Stimulated activated memory B cell treated with anti-CD40 and anti-IgM and Interleukin-4, amounts not matched to agents 10 μg/mL and 1 μg/mL and 100 μg/mL, for 72 hours (primary cell): ENCODE data around the gene ELL.
A peak's percentile ranks its signal among the peaks of the same experiment; 100 is the strongest.

ENCODE experiments used
- ATAC-seq: fragments of 150-1000 bp; cut with Tn5 transposase; 2 replicates; pipeline ENCODE4 v1.10.0; 2021
- H3K27ac Mint-ChIP-seq: one replicate; pipeline ENCODE4 v1.8.0; 2022; ENCODE audit warnings: mild to moderate bottlenecking, mixed read lengths
- H3K27me3 Mint-ChIP-seq: one replicate; pipeline ENCODE4 v1.8.0; 2022; ENCODE audit warnings: mixed read lengths
- H3K36me3 Mint-ChIP-seq: one replicate; pipeline ENCODE4 v1.8.0; 2022; ENCODE audit warnings: mixed read lengths
- H3K4me1 Mint-ChIP-seq: one replicate; pipeline ENCODE4 v1.8.0; 2022; ENCODE audit warnings: mixed read lengths
- H3K4me3 Mint-ChIP-seq: one replicate; pipeline ENCODE4 v1.8.0; 2022; ENCODE audit warnings: mild to moderate bottlenecking, moderate library complexity, mixed read lengths
- H3K9me3 Mint-ChIP-seq: one replicate; pipeline ENCODE4 v1.8.0; 2022; ENCODE audit warnings: mixed read lengths

The ELL gene

GRCh38 chr19:18425515-18426415 is 96.1 kb downstream of the ELL start:
- Mint-ChIP-seq H3K4me1 (peaks cover 57% of the 10 kb centered on the region), H3K4me3 (no peak overlapping the region), H3K27ac (peak overlapping the region; percentile 2), H3K9me3 (no peaks in the 10 kb centered on the region), H3K36me3 (no peaks in the 10 kb centered on the region), H3K27me3 (no peaks in the 10 kb centered on the region)
- ATAC-seq, result no peak

- no peak for ATAC-seq
- H3K4me3 Mint-ChIP-seq, result no peak overlapping the region
- H3K27me3 Mint-ChIP-seq, result no peaks in the 10 kb centered on the region
- no peaks in the 10 kb centered on the region for H3K9me3 Mint-ChIP-seq
- peaks cover 56% of the 10 kb centered on the region for H3K4me1 Mint-ChIP-seq
- H3K36me3 Mint-ChIP-seq, result no peaks in the 10 kb centered on the region
- peak overlapping the region; percentile 2 for H3K27ac Mint-ChIP-seq
Observed at GRCh38 chr19:18424890-18425514, 96.9 kb downstream of the ELL start.

- Mint-ChIP-seq H3K27me3 (no peaks in the 10 kb centered on the region), H3K4me1 (peaks cover 52% of the 10 kb centered on the region), H3K9me3 (no peaks in the 10 kb centered on the region), H3K36me3 (no peaks in the 10 kb centered on the region), H3K4me3 (no peak overlapping the region), H3K27ac (no peak overlapping the region)
- ATAC-seq, result no peak
Observed at GRCh38 chr19:18424122-18424889, 97.6 kb downstream of the ELL start.

GRCh38 chr19:18423258-18424020 is 98.4 kb downstream of the ELL start:
- no peak overlapping the region for H3K27ac Mint-ChIP-seq
- peaks cover 56% of the 10 kb centered on the region for H3K4me1 Mint-ChIP-seq
- no peaks in the 10 kb centered on the region for H3K36me3 Mint-ChIP-seq
- H3K9me3 Mint-ChIP-seq, result no peaks in the 10 kb centered on the region
- no peak for ATAC-seq
- no peak overlapping the region for H3K4me3 Mint-ChIP-seq
- H3K27me3 Mint-ChIP-seq, result peaks cover 5% of the 10 kb centered on the region

GRCh38 chr19:18422530-18423191 is 99.2 kb downstream of the ELL start:
- ATAC-seq, result no peak
- Mint-ChIP-seq H3K4me1 (peaks cover 64% of the 10 kb centered on the region), H3K27ac (no peak overlapping the region), H3K36me3 (no peaks in the 10 kb centered on the region), H3K27me3 (peaks cover 13% of the 10 kb centered on the region), H3K9me3 (no peaks in the 10 kb centered on the region), H3K4me3 (no peak overlapping the region)

GRCh38 chr19:18421371-18421959 is 100.4 kb downstream of the ELL start:
- peaks cover 25% of the 10 kb centered on the region for H3K27me3 Mint-ChIP-seq
- peaks cover 75% of the 10 kb centered on the region for H3K4me1 Mint-ChIP-seq
- no peaks in the 10 kb centered on the region for H3K9me3 Mint-ChIP-seq
- ATAC-seq, result no peak
- no peaks in the 10 kb centered on the region for H3K36me3 Mint-ChIP-seq
- no peak overlapping the region for H3K27ac Mint-ChIP-seq
- no peak overlapping the region for H3K4me3 Mint-ChIP-seq

GRCh38 chr19:18420930-18421329 is 100.9 kb downstream of the ELL start:
- H3K27ac Mint-ChIP-seq, result no peak overlapping the region
- no peaks in the 10 kb centered on the region for H3K36me3 Mint-ChIP-seq
- H3K4me3 Mint-ChIP-seq, result peak overlapping the region; percentile 15
- H3K9me3 Mint-ChIP-seq, result no peaks in the 10 kb centered on the region
- H3K4me1 Mint-ChIP-seq, result peaks cover 77% of the 10 kb centered on the region
- H3K27me3 Mint-ChIP-seq, result peaks cover 30% of the 10 kb centered on the region
- no peak for ATAC-seq

DNA sequence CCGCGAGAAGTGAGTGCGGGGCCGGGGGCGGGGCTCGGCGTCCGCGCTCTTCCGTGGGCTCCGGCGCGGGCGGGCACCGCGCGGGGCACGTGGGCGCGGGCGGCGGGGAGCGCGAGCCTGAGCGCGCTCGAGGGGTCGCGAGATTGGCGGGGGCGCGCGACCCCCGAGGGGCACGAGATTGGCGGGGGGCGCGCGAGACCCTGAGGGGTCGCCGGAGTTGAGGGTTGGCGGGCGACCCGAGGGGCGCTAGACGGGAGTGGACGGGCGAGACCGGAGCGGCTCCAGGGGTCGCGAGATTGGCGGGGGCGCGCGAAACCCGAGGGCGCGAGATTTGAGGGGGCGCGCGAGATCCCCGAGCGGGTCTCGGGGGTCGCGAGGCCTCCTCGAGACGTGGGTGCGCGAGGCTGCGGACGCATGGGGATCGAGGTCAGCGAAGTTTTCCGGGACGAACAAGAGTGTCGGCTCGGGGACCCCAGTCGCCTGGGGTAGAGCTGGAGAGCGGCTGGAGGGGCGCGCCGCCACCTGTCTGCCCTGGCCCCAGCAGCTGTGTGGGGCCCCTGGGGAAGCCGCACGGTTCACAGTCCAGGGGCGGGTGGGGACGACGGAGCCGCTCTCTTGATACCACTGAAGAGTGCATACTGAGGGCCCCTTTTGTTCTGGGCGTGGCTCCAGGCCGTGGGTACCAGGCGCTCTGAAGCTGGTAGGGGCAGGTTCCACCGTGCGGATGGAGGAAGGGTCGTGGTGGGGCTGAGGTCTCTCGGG is 102.0 kb downstream of the ELL start:
- no peaks in the 10 kb centered on the region for H3K9me3 Mint-ChIP-seq
- peaks cover 41% of the 10 kb centered on the region for H3K27me3 Mint-ChIP-seq
- H3K27ac Mint-ChIP-seq, result no peak overlapping the region
- peaks cover 78% of the 10 kb centered on the region for H3K4me1 Mint-ChIP-seq
- H3K4me3 Mint-ChIP-seq, result peak overlapping the region; percentile 41
- H3K36me3 Mint-ChIP-seq, result no peaks in the 10 kb centered on the region
- peak; percentile 37 for ATAC-seq

GRCh38 chr19:18419195-18419698 is 102.6 kb downstream of the ELL start, which contains the start of gene SSBP4:
SSBP4 (plus strand) TSS chr19:18419398; CDS start chr19:18419649, 251 bp downstream.
- ATAC-seq, result peak; percentile 74
- no peaks in the 10 kb centered on the region for H3K9me3 Mint-ChIP-seq
- H3K4me1 Mint-ChIP-seq, result peaks cover 81% of the 10 kb centered on the region
- peak within 1 kb of the TSS; percentile 81 for H3K4me3 Mint-ChIP-seq
- H3K36me3 Mint-ChIP-seq, result no peaks in the 10 kb centered on the region
- peaks cover 46% of the 10 kb centered on the region for H3K27me3 Mint-ChIP-seq
- peak within 1 kb of the TSS; percentile 34 for H3K27ac Mint-ChIP-seq

DNA sequence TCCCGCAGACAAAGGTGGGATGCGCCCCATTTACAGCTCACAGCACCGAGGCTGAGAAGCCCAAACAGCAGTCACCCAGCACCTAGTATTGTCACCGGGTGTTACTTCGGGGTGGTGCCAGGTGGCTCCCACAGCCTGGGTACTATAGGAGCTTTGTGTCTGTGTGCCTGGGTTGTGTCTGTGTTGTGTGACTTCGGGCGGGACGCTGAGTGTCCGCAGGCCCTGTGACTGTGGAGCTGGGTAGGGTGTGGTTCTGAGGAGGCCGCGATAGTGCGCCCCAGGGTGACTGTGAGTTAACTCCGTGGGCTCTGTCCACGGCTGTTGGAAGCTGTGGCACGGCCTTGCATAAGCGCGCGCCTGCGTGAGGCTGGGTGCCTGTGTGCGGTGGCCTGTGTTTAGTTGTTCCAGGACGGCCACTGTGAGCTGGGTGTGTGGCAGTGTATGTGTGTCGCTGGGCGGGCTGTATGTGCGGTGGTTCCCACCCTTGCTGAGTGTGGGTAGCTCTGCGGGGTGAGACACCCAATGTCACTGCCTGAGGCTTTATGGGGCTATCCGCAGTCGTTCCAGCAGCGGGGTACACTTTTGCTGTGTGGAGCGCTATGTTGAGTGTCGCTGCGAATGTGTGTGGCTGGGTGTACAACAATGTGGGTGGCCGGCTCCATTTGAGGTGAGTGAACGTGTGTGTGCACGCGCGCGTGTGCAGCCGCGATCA is 103.2 kb downstream of the ELL start:
- H3K9me3 Mint-ChIP-seq, result no peaks in the 10 kb centered on the region
- peaks cover 52% of the 10 kb centered on the region for H3K27me3 Mint-ChIP-seq
- H3K27ac Mint-ChIP-seq, result peak overlapping the region; percentile 34
- peak; percentile 1 for ATAC-seq
- H3K36me3 Mint-ChIP-seq, result no peaks in the 10 kb centered on the region
- H3K4me3 Mint-ChIP-seq, result peak overlapping the region; percentile 81
- H3K4me1 Mint-ChIP-seq, result peaks cover 80% of the 10 kb centered on the region

DNA sequence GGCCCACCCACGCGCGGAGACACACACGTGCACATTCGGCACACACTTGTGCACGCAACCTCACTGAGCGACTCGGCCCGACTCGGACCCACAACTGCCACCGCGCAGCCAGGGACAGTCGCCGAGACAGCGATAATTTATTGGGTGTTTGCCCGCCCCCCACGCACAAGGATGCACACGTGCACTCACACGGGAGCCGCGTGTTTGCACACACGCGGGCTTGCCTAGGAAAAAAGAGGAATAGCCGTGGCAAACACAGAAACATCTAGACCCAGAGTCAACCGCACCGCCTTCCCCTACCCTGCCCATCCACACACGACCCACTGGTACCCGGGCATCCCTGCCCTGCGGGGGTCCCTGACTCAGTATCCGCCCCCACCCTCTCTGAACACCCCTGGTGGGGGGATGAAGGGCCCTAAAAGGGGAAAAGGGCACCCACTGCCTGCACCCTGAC is 103.8 kb downstream of the ELL start:
- Mint-ChIP-seq H3K27ac (peak overlapping the region; percentile 34), H3K4me1 (peaks cover 77% of the 10 kb centered on the region), H3K36me3 (no peaks in the 10 kb centered on the region), H3K9me3 (no peaks in the 10 kb centered on the region), H3K27me3 (peaks cover 58% of the 10 kb centered on the region), H3K4me3 (peak overlapping the region; percentile 81)
- ATAC-seq, result no peak

GRCh38 chr19:18417250-18418028 is 104.4 kb downstream of the ELL start:
- H3K27me3 Mint-ChIP-seq, result peaks cover 64% of the 10 kb centered on the region
- no peaks in the 10 kb centered on the region for H3K9me3 Mint-ChIP-seq
- H3K27ac Mint-ChIP-seq, result peak overlapping the region; percentile 50
- no peaks in the 10 kb centered on the region for H3K36me3 Mint-ChIP-seq
- no peak for ATAC-seq
- peak overlapping the region; percentile 63 for H3K4me3 Mint-ChIP-seq
- H3K4me1 Mint-ChIP-seq, result peaks cover 75% of the 10 kb centered on the region
